NK-92 (cell line): Measurements from ENCODE around the gene EIF4EBP2.

Source experiments
- DNase-seq: peaks from one replicate; lab custom pipeline; 2025; ENCODE audit not compliant: unreplicated experiment; lab: John Stamatoyannopoulos, UW

Gene EIF4EBP2

GRCh38 chr10:70378122-70378521 is 25.8 kb upstream of the EIF4EBP2 start:
- DNase-seq: no peak

GRCh38 chr10:70379581-70380176 is 24.3 kb upstream of the EIF4EBP2 start:
- DNase-seq: no peak

- no peak for DNase-seq
These were observed 23.4 kb upstream of the EIF4EBP2 start for GRCh38 chr10:70380350-70381135.

GRCh38 chr10:70381471-70382421 is 22.2 kb upstream of the EIF4EBP2 start:
- DNase-seq: no peak

- DNase-seq: no peak
These were observed 12.3 kb upstream of the EIF4EBP2 start for GRCh38 chr10:70391654-70392053.

- DNase-seq: no peak
These were observed 7.8 kb upstream of the EIF4EBP2 start for GRCh38 chr10:70396140-70396539.

GRCh38 chr10:70399177-70399576 is 4.8 kb upstream of the EIF4EBP2 start:
- no peak for DNase-seq

- DNase-seq: no peak
These were observed 386 bp upstream of the EIF4EBP2 start for GRCh38 chr10:70403483-70404035.

- DNase-seq: no peak
These were observed 767 bp downstream of the EIF4EBP2 start for GRCh38 chr10:70404787-70405036.

- no peak for DNase-seq
These were observed 1.3 kb downstream of the EIF4EBP2 start for GRCh38 chr10:70405037-70405824.

- DNase-seq: no peak
These were observed 5.8 kb downstream of the EIF4EBP2 start for GRCh38 chr10:70409772-70410171.

- DNase-seq: no peak
These were observed 6.7 kb downstream of the EIF4EBP2 start for GRCh38 chr10:70410608-70411007.

- DNase-seq: no peak
These were observed 8.4 kb downstream of the EIF4EBP2 start for GRCh38 chr10:70412356-70412755.

GRCh38 chr10:70417568-70417967 is 13.6 kb downstream of the EIF4EBP2 start:
- no peak for DNase-seq

GRCh38 chr10:70418229-70418628 is 14.3 kb downstream of the EIF4EBP2 start:
- DNase-seq: no peak

- no peak for DNase-seq
These were observed 14.8 kb downstream of the EIF4EBP2 start for GRCh38 chr10:70418713-70419112.

GRCh38 chr10:70424320-70424719 is 20.4 kb downstream of the EIF4EBP2 start:
- no peak for DNase-seq

GRCh38 chr10:70425096-70425495 is 21.2 kb downstream of the EIF4EBP2 start:
- DNase-seq: no peak

GRCh38 chr10:70426823-70427222 is 22.9 kb downstream of the EIF4EBP2 start:
- DNase-seq: no peak

GRCh38 chr10:70430493-70431445 is 26.8 kb downstream of the EIF4EBP2 start:
- DNase-seq: no peak
